Activated naive CD4-positive, alpha-beta T cell treated with anti-CD3 and anti-CD28 coated beads, Interleukin-2, amount 50 U/mL, for 16 hours (primary cell): Measurements from ENCODE around the gene TBX3.

ENCODE experiments used
- DNase-seq: peaks from one replicate; pipeline ENCODE4 v3.0.0-alpha.2; 2020

Gene TBX3

GRCh38 chr12:114682106-114682784 lies 1.7 kb downstream of the TBX3 start:
- no peak for DNase-seq

DNA sequence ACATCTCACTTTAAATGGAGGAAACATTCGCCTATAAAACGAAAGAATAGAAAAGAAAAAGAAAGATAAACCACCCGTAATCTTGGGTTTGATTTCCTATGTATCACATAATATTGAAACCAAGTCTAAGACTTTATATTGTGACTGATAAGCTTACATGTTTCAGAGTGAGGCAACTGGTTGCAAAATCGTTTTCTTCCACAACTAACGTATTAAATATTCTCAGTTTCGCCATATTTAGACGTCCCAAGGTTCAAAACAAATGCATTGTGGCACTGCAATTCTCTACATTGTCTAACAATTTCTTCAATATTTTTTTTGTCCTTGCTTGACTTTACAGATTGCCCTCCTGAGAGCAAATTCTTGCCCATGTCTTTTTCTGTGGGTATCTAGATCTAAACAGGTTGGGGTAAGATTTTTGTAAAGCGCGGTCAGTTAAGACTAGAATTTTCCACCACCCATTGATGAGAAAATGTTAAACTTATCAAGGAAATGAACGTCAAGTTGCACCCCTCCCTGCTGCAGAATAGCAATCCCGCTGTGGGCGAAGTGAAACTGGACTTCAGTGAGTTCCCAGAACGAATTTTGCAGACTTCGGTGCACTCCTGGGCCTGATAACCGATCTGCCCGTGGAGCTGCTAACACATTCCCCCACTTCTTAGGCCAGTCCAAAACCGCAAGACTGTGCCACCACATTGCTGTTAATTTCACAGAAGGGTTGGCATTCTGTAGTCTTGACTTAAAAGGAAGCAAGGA lies 2.7 kb downstream of the TBX3 start:
- DNase-seq: no peak

GRCh38 chr12:114680604-114681069 lies 3.3 kb downstream of the TBX3 start:
- no peak for DNase-seq

DNA sequence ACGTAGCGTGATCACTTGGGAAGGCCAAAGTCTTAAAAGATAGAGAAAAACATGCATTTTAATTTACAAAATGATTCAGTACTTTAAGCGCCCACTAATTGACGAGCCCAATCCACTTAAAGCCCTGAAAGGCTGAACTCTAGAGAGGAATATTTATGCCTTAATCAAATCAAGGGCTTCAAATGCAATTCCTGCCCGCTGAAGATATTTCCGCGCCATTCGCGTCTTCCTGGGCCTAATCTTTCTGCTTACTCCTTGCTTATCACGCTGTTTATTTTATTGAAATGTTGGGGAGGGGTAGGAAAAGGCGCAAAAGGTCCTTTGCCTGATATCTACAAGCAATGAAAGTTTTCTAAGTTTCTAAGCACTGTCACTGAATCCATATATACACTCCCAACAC lies 4.0 kb downstream of the TBX3 start:
- DNase-seq: no peak

DNA sequence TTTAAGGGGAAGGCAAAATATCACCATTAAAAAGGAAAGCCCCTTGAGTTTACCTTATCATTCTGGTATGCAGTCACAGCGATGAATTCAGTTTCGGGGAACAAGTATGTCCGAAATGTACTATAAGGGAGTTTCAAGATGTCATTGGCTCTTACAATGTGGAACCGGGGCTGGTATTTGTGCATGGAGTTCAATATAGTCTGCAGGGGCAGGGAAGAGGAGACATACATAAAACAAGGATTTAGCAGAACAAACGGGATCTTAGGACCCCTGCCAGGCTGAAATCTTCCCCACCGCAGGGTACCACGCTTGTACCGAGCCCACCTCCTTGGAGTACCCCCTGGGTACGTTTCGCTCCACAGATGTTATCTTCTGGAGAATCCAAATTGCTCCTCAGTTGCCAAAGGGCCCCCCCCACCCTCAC lies 4.5 kb downstream of the TBX3 start:
- DNase-seq: no peak

DNA sequence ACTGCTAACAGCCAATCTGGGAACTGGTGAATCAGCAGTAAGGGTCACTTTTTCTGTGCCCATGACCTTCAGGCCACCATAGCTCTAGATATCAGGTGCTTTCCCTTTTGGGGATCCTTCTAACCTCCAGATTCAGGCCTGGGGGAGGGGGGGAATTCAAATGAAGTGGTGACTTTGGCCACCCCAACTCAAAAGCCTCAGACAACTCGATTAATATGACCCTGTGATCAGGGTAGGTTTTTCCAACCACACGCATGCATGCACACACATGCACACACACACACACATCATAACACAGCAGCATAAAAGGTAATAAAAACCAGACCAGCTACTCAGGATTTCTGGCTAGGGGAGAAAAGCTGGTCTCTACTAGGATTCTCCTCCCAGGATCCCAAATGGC lies 5.3 kb downstream of the TBX3 start:
- no peak for DNase-seq

GRCh38 chr12:114678028-114678427 lies 5.9 kb downstream of the TBX3 start:
- no peak for DNase-seq

DNA sequence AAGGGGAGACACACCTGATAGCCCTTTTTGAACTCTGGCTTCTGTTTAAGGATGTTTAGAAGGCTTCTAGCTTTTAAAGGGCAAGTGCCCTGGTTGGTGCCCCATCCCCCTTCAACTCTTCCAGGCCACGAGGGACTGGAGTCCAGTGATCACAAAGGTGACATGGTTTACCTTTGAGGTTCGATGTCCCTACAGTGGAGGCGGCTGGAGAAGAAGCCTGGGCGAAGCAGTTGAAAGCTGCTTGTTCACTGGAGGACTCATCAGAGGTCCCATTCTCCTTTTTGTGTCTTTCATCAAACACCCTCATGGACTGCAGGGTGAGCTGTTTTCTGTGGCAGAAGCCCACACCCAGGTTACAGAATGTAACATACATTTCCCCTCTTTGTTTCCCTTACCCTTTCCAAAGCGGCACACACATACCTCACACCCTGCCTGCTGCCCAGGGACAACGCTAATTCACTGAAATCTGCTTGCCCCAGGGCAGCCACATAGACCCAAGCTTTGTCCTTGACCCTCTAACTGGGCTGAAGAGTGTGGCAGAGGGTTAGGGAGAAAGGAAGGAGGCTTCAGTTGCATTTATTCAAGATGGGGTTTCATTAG lies 7.7 kb downstream of the TBX3 start:
- DNase-seq: no peak

GRCh38 chr12:114674251-114675047 lies 9.5 kb downstream of the TBX3 start:
- DNase-seq: no peak

GRCh38 chr12:114673901-114674250 lies 10.1 kb downstream of the TBX3 start:
- no peak for DNase-seq

GRCh38 chr12:114673169-114673833 lies 10.7 kb downstream of the TBX3 start:
- DNase-seq: no peak

- no peak for DNase-seq
Measured at GRCh38 chr12:114672817-114673168, 11.2 kb downstream of the TBX3 start.

GRCh38 chr12:114671443-114672411 lies 12.2 kb downstream of the TBX3 start:
- DNase-seq: no peak

- no peak for DNase-seq
Measured at GRCh38 chr12:114671066-114671442, 12.9 kb downstream of the TBX3 start.

- no peak for DNase-seq
Measured at GRCh38 chr12:114670291-114670980, 13.5 kb downstream of the TBX3 start.

- no peak for DNase-seq
Measured at GRCh38 chr12:114669401-114670290, 14.3 kb downstream of the TBX3 start.

- DNase-seq: no peak
Measured at GRCh38 chr12:114668886-114669288, 15.1 kb downstream of the TBX3 start.

DNA sequence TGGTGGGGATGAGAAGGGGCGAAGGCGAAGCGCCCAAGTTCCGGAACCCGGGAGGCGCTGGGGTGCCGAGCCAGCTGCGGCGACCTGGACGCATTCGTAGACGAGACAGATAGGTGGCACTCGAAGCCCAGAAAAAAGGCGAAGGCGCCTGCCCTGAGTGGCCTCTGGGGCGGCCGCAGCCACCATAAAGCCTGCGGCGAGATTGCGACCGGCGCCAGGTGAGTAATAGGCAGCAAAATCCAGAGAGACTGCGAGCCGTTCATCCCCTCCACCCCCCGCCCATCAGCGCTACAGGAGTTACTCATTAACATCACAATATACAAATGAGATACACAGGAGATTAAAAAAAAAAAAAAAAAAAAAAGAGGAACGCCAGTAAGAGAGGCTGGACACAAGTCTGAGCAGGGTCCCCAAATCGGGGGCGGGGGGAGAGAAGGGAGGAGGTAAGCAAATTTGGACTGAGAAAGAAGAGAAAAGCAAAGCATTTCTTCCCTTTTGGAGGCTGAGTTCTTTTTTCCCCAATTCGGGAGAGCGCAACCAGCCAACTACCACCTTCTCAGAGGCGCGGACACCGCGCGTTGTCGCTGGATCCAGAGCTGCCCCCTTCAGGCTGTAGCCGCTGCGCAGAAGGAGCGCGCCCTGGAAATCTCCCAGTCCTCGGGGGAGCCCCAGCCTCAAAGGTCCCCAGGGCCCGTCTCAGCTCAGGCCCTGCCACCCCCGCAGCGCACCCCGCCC lies 15.7 kb downstream of the TBX3 start:
- DNase-seq: no peak

GRCh38 chr12:114667669-114668150 lies 16.3 kb downstream of the TBX3 start:
- DNase-seq: no peak
